GM21447 (cell line): Measurements from ENCODE around the gene PAPPA2.

ENCODE experiments used
- ATAC-seq: cut with Tn5 transposase; IDR thresholded peaks from one replicate; pipeline ENCODE4 v1.9.1; 2021; ENCODE audit not compliant: unreplicated experiment

Gene PAPPA2

GRCh38 chr1:176691251-176692228, 228.6 kb downstream of the PAPPA2 start:
- ATAC-seq, result peak; percentile 81

GRCh38 chr1:176692431-176692830, 229.5 kb downstream of the PAPPA2 start:
- no peak for ATAC-seq

GRCh38 chr1:176692988-176693696, 230.2 kb downstream of the PAPPA2 start:
- no peak for ATAC-seq

GRCh38 chr1:176693697-176694329, 230.8 kb downstream of the PAPPA2 start:
- no peak for ATAC-seq

- ATAC-seq, result no peak
Observed at GRCh38 chr1:176694713-176695112, 231.7 kb downstream of the PAPPA2 start.

- ATAC-seq, result no peak
Observed at GRCh38 chr1:176696109-176696508, 233.1 kb downstream of the PAPPA2 start.

GRCh38 chr1:176696689-176697088, 233.7 kb downstream of the PAPPA2 start:
- no peak for ATAC-seq

- no peak for ATAC-seq
Observed at GRCh38 chr1:176699821-176700220, 236.8 kb downstream of the PAPPA2 start.

- no peak for ATAC-seq
Observed at GRCh38 chr1:176701151-176701866, 238.3 kb downstream of the PAPPA2 start.

GRCh38 chr1:176702901-176703300, 239.9 kb downstream of the PAPPA2 start:
- ATAC-seq, result no peak

GRCh38 chr1:176705585-176705984, 242.6 kb downstream of the PAPPA2 start:
- ATAC-seq, result no peak

- no peak for ATAC-seq
Observed at GRCh38 chr1:176717066-176717750, 254.2 kb downstream of the PAPPA2 start.

GRCh38 chr1:176719447-176719846, 256.5 kb downstream of the PAPPA2 start:
- ATAC-seq, result no peak

GRCh38 chr1:176720838-176721237, 257.9 kb downstream of the PAPPA2 start:
- no peak for ATAC-seq

GRCh38 chr1:176733661-176734060, 270.7 kb downstream of the PAPPA2 start:
- no peak for ATAC-seq

GRCh38 chr1:176735201-176735600, 272.2 kb downstream of the PAPPA2 start:
- no peak for ATAC-seq

GRCh38 chr1:176736015-176736414, 273.0 kb downstream of the PAPPA2 start:
- ATAC-seq, result no peak

- ATAC-seq, result no peak
Observed at GRCh38 chr1:176741181-176741580, 278.2 kb downstream of the PAPPA2 start.

- no peak for ATAC-seq
Observed at GRCh38 chr1:176742322-176742721, 279.3 kb downstream of the PAPPA2 start.

- ATAC-seq, result no peak
Observed at GRCh38 chr1:176744142-176744541, 281.2 kb downstream of the PAPPA2 start.
